ENCODE measurements around the gene M1AP.

Gene M1AP

GRCh38 chr2:74671479-74671878 lies 23.3 kb upstream of the M1AP start:
- TF ChIP-seq EZH2 (optimal IDR thresholded peaks at IDR 0.05; ENCODE audit: low read depth, low read length) (no peak), CTCF (IDR thresholded peaks at IDR 0.05; ENCODE audit: low read length) (no peak), EZH2phosphoT487 (IDR thresholded peaks at IDR 0.05; ENCODE audit: low read length) (no peak)
- Histone ChIP-seq H3K4me2 (ENCODE audit: low read depth, low read length) (no peak overlapping the region), H3K4me1 (ENCODE audit: low read length) (no peaks in the 10 kb centered on the region), H2AFZ (ENCODE audit: low read length) (no peak overlapping the region), H3K9me3 (replicated peaks; ENCODE audit: insufficient read depth, low read length) (no peaks in the 10 kb centered on the region), H3K36me3 (replicated peaks; ENCODE audit: insufficient read depth, low read length) (no peaks in the 10 kb centered on the region), H3F3A (ENCODE audit: insufficient read depth, low read length) (no peaks in the 10 kb centered on the region), H4K20me1 (ENCODE audit: insufficient read depth, low read length) (no peaks in the 10 kb centered on the region), H3K79me2 (ENCODE audit: low read length) (no peaks in the 10 kb centered on the region), H3K9me2 (replicated peaks; ENCODE audit: insufficient read depth, low read length) (no peaks in the 10 kb centered on the region), H3K9ac (ENCODE audit: low read length) (no peak overlapping the region), H3K27me3 (replicated peaks; ENCODE audit: insufficient read depth, low read length) (no peaks in the 10 kb centered on the region), H3K27ac (ENCODE audit: low read length) (no peak overlapping the region), H3K4me3 (ENCODE audit: low read length) (no peak overlapping the region)
- DNase-seq: no peak

GRCh38 chr2:74670263-74670662 lies 22.1 kb upstream of the M1AP start:
- Histone ChIP-seq H3F3A (ENCODE audit: insufficient read depth, low read length) (no peaks in the 10 kb centered on the region), H3K27ac (ENCODE audit: low read length) (no peak overlapping the region), H3K4me2 (ENCODE audit: low read depth, low read length) (no peak overlapping the region), H2AFZ (ENCODE audit: low read length) (no peak overlapping the region), H3K9me3 (replicated peaks; ENCODE audit: insufficient read depth, low read length) (no peaks in the 10 kb centered on the region), H3K4me1 (ENCODE audit: low read length) (no peaks in the 10 kb centered on the region), H3K4me3 (ENCODE audit: low read length) (no peak overlapping the region), H4K20me1 (ENCODE audit: insufficient read depth, low read length) (no peaks in the 10 kb centered on the region), H3K9ac (ENCODE audit: low read length) (no peak overlapping the region), H3K79me2 (ENCODE audit: low read length) (no peaks in the 10 kb centered on the region), H3K9me2 (replicated peaks; ENCODE audit: insufficient read depth, low read length) (no peaks in the 10 kb centered on the region), H3K36me3 (replicated peaks; ENCODE audit: insufficient read depth, low read length) (no peaks in the 10 kb centered on the region), H3K27me3 (replicated peaks; ENCODE audit: insufficient read depth, low read length) (no peaks in the 10 kb centered on the region)
- no peak for DNase-seq
- TF ChIP-seq EZH2 (optimal IDR thresholded peaks at IDR 0.05; ENCODE audit: low read depth, low read length) (no peak), EZH2phosphoT487 (IDR thresholded peaks at IDR 0.05; ENCODE audit: low read length) (no peak), CTCF (IDR thresholded peaks at IDR 0.05; ENCODE audit: low read length) (no peak)

GRCh38 chr2:74668087-74668486 lies 20.0 kb upstream of the M1AP start:
- no peak for TF ChIP-seq CTCF (IDR thresholded peaks at IDR 0.05; ENCODE audit: low read length)
- no peak for TF ChIP-seq EZH2 (optimal IDR thresholded peaks at IDR 0.05; ENCODE audit: low read depth, low read length)
- TF ChIP-seq EZH2phosphoT487 (IDR thresholded peaks at IDR 0.05; ENCODE audit: low read length): no peak
- H3K4me1 ChIP-seq (ENCODE audit: low read length): no peaks in the 10 kb centered on the region
- H3F3A ChIP-seq (ENCODE audit: insufficient read depth, low read length): no peaks in the 10 kb centered on the region
- H3K27me3 ChIP-seq (replicated peaks; ENCODE audit: insufficient read depth, low read length): no peaks in the 10 kb centered on the region
- no peak overlapping the region for H3K4me2 ChIP-seq (ENCODE audit: low read depth, low read length)
- H4K20me1 ChIP-seq (ENCODE audit: insufficient read depth, low read length): no peaks in the 10 kb centered on the region
- H2AFZ ChIP-seq (ENCODE audit: low read length): no peak overlapping the region
- H3K9me3 ChIP-seq (replicated peaks; ENCODE audit: insufficient read depth, low read length): no peaks in the 10 kb centered on the region
- H3K36me3 ChIP-seq (replicated peaks; ENCODE audit: insufficient read depth, low read length): no peaks in the 10 kb centered on the region
- H3K4me3 ChIP-seq (ENCODE audit: low read length): no peak overlapping the region
- no peak overlapping the region for H3K27ac ChIP-seq (ENCODE audit: low read length)
- no peak overlapping the region for H3K9ac ChIP-seq (ENCODE audit: low read length)
- no peaks in the 10 kb centered on the region for H3K79me2 ChIP-seq (ENCODE audit: low read length)
- DNase-seq: no peak
- H3K9me2 ChIP-seq (replicated peaks; ENCODE audit: insufficient read depth, low read length): no peaks in the 10 kb centered on the region

Data from MM.1S (cell line).